GM18505 (cell line): ENCODE results near the gene LRMDA.

ENCODE experiments used
- ATAC-seq: cut with Tn5 transposase; IDR thresholded peaks from one replicate; pipeline ENCODE4 v1.9.1; 2021; ENCODE audit not compliant: unreplicated experiment
- POLR2A ChIP-seq: IDR thresholded peaks from 4 replicates; pipeline ENCODE4 v1.6.1; 2011; ENCODE audit warnings: borderline replicate concordance; ENCODE audit not compliant: insufficient read depth, insufficient read length; ENCODE audit errors: extremely low read depth

LRMDA gene

DNA sequence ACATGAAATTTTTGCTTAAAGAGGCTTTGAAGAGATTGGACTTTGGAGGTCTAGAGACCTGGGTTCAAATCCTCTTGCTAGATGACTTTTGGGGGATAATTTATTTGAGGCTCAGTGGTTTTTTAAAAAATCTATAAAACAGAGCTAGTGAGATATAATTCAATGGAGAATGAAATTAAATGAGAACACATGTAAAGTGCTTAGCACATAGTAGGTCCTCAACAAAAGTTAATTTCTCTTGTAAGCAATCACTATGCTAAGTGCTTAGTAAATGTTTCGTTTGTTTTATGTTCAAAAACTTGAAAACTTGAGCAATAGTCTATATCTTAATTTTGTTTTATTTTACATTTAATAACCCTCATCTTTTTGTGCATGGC is 64.8 kb downstream of the LRMDA start:
- TF ChIP-seq POLR2A, result no peak
- ATAC-seq, result no peak

DNA sequence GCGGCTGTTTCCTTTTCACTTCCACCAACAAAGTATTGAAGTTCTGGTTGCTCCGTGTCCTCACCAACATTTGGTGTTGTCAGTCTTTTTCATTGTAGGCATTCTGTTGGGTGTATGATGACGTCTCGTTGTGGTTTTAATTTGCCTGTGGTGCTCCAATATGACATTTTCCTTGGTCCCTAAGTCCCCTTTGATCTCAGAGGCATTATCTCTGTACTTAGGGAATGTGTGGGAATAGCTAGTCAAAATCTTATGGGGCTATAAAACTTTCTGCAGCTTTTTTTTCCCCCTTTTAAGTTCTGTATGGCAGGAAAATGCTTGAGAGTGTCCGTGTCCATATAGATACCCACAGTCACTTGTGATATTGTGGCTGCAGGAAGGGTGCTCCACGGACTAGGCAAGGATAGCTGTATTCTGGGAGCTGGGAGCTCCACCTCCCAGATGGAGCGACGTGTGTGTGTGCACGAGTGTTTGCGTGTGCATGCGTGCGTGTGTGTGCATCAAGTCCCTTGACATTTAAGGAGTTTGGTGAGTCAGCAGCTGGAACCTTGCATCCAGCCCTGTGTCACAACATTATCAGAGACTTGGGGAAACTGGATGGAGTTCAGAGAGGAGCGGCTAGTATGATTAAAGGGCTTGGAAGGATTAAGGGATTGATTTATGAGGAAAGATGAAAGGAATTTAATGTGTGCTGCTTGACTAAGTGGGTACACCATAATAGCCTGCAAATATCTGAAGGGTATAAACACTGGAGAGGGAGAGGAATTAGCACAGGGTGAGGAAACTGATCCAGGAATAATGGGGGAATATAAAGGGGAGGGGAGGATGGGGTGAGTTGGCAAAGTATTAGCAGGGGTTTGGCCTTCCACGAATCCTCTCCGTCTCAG is 66.8 kb downstream of the LRMDA start:
- no peak for TF ChIP-seq POLR2A
- no peak for ATAC-seq

DNA sequence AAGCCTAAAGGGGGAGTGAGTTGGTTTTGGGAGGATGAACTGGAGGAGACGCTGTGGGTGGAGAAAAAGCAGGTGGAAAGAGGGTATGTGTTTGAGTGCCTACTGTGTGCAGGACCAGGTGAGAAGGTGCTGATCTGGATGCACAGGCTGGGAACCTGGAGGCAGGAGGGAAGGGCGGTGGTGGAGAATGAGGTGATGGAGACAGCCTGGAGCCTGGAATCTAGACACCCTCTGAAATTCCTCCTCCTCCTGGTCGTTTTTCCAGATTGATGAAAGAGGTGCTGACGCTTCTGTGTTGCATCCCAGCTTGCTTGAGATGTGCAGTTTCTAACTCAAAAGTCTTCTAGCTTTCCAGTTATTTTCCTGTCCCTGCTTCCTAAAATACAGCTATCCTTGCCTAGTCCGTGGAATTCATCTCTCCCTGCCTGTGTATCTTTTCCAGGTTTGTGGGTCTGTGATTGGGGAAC is 67.5 kb downstream of the LRMDA start:
- TF ChIP-seq POLR2A, result no peak
- no peak for ATAC-seq

DNA sequence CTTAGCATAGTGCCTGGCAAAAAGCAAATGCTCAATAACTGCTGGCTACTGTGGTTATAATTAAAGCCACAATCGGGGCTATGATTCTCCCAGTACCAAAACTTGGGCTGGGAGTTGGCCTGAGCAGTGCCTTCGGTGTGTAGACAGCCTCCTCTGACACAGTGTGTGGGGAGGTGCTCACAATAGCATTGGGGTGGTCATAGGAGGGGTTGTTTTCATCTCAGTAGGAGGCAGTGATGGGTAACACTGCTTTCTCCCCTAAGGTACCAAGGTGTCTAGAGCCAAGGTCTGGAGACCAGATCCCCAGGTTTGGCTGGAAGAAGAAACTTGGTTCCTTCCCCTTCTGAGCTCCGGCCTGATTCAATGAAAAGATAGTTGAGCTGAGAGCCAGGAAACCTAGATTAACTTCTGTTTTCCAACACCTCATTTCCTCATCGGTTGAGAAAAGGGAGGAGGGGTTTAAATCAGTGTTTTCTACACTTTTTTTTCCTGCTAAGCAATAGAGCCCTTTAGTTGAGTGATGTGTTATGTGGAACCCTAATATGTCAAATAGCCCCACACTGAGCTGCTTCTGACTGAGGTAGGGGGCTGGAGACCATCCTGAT is 68.2 kb downstream of the LRMDA start:
- ATAC-seq, result no peak
- TF ChIP-seq POLR2A, result no peak

DNA sequence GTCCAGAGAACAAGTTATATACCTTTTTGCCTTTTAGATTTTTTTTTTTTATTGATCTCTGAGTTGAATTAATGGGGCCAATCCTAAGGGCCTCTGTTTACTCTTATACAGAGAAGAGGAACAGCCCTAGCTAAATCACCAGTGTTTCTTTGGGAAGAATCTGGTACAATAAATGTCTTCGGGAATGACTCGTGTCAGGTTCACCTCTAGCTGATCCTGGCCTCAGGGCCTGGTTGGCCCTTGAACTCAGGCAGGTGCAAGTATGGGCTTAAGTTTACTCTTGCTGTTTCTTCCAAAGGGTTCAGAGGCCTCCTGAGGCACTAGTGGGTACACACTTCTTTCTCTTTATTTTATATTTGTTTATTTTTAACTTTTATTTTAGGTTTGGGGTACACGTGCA is 71.0 kb downstream of the LRMDA start:
- no peak for TF ChIP-seq POLR2A
- no peak for ATAC-seq

DNA sequence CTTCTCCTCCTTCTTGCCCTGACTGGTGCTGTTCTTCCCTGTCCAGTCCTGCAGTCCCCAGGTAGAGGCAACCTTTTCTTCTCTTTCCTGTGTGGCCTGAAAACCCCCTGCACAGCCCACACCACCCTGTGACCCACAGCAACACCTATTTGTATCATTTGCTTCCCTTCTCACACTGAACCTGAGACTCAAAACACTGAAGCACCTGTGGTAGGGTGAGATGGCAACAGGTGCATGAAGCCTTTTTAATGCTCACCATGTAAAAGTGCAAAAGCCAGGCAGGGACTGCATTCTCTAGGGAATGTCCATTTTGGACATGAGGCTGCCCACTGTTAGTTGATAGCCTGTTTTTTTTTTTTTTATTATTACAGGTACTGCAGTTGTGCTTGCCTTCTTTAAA is 71.4 kb downstream of the LRMDA start:
- no peak for ATAC-seq

DNA sequence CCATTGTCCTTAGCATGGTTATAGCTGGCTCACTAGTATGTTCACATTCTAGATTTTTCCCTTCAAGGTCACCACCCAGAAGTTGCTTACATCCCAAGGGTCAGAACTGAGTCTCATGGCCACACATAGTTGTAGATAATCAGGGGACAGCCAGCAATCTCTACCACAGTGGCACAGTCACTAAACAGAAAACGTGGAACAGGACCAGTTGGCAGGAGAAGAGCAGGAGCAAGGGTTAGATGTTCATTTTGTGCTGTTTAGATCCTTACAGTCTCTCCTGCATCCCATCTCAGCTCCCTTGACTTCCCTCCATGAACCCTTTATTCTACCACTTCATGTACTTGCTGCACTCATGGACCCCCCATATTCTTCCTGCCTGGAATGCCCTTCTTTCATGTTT is 73.9 kb downstream of the LRMDA start:
- TF ChIP-seq POLR2A, result no peak
- ATAC-seq, result no peak

More for the DNA sequence above, 71.4 kb downstream of the LRMDA start:
- TF ChIP-seq POLR2A, result no peak

DNA sequence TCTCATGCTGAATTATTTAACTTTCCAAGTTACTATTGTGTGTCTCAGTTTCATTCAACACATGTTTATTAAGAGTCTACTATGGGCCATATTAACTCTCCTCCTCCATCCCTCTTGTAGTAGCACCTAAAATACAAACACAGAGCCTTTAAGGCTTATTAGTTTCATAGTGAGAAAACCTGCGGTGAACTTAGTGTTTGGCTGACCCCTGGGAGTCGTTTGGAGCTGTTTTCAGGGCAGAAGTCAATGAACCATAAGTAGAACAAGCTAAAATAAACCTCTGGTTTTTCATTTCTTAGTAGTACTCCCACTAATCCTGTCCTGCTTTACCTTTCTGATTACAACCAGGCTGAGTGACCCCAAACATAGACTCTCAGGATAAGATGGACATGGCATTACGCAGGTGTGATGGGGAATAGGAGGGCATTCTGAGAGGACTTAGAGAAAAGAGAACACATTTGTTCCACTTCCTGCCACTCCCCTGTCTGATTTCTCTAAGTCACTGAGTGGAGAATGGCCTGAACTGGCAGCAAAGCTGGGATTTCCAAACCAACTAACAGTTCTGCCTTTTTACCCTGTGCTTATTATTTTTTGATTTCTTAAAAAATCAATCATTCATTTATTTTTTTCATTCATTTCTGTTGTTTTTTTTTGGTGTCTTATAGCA is 74.5 kb downstream of the LRMDA start:
- no peak for TF ChIP-seq POLR2A
- peak; percentile 55 for ATAC-seq

DNA sequence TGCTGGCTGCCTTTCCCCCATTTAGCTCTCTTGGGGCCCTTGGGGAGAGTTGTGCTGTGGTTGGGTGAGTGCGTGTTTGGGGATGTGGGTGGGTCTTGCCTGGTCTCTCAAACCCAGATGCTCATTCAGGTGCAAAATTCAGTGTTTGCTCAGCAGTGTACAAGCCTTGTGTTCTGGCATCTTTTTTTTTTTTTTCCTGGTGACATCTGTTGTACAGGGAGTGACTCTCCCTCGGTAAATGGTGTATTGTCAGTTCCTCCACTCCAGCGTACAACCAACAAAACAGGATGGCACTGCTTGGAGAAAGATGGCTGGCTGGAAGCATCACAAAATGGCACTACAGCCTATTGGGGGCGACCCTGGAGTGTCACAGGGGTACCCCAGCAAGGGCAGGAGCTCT is 75.5 kb downstream of the LRMDA start:
- ATAC-seq, result no peak
- TF ChIP-seq POLR2A, result no peak

DNA sequence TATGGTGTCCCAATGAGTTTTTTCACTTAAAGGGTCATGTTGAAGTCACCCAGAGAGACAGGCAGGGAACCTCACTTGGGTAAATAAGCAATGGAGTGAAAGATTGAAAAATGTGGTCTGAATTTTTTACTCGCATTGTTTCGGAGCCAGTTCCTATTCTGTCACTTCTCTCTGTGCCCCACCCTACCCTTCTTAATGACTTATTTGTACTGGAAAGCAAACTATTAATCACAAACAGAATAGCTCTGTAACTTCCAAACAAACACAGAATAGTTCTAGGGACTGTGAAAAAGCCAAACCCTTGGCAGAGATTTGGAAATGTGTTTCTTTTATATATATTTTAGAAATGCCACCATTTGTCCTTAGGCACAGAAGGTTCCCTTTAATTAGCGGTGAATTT is 76.0 kb downstream of the LRMDA start:
- ATAC-seq, result no peak
- TF ChIP-seq POLR2A, result no peak

DNA sequence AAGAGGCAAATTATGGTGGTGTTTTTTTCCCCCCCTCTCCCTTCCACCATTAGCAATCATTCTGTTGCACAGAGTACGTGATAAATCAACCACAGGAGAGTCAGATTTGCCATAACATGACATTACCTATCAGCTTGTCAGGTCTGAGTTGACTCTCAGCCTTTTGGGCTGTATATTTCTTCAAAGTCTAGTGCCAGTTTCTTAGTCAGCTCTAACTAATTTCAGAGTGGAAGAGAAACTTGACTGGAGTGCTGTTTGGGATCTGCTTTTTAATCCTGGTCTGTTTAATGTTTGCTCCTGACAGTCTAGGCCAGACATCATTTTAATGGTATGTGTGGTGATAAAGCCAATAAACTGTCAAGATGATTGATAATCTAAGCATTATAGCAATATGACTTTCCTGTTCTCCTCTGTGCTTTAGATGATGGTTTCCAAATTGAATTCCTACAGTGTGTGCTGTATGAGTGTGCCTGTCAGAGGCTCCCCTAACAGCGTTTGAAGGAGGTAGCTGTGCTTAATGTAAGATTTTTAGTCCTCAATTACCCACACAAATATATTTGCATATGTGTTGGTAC is 76.9 kb downstream of the LRMDA start:
- no peak for ATAC-seq
- no peak for TF ChIP-seq POLR2A

DNA sequence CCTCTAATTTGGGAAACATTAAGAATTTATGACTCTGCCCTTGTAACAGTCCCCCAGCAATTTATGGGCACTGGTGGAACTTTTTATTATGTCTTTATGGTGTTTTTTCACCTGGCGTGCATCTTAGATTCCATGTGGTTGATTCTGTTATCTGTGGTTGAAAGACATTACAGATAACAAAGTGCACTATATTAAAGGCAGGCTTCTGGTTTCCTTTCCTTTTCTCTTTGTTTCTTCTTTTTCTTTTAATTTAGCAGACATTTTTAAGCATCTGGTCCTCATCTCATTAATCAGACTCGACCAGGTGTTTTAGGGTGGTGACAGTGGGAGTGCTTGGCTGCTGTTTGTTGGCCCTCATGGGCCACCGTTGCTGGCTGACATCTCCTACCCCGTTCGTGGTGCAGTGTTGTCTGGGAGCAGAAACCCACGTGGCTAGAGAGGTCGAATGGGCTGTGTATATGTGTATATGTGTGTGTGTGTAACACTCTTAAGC is 77.4 kb downstream of the LRMDA start:
- no peak for TF ChIP-seq POLR2A
- no peak for ATAC-seq

DNA sequence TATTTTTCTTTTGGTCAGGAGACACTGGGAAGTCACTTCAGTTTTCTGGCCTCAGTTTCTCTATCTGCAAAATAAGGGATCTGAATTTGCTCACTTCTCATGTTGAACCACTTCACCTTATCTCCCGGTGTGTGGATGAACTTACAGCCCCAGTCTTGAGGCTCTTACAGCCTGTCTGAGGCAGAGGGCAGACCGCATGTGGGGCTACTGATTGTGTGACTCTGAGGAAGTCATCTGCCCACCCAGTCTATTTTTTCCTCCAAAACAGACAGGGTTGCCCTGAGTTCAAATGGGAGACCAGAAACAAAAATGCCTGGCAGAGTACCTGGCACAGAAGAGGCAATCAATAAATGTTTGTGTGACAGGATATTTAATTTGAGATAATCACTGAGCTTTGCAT is 78.3 kb downstream of the LRMDA start:
- no peak for ATAC-seq
- TF ChIP-seq POLR2A, result no peak

DNA sequence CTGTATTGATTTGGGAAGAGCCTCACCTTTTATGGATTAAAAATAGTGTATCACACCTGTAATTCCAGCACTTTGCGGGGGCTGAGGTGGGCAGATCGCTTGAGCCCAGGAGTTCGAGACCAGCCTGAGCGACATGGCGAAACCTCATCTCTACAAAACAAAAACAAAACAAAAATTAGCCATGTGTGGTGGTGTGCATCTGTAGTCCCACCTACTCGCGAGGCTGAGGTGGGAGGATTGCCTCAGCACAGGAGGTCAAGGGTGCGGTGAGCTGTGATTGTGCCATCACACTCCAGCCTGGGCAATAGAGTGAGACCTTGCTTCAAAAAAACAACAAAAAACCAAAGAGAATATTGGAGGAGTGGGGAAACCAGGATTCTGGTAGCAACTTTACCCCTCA is 79.6 kb downstream of the LRMDA start:
- no peak for ATAC-seq
- TF ChIP-seq POLR2A, result no peak

DNA sequence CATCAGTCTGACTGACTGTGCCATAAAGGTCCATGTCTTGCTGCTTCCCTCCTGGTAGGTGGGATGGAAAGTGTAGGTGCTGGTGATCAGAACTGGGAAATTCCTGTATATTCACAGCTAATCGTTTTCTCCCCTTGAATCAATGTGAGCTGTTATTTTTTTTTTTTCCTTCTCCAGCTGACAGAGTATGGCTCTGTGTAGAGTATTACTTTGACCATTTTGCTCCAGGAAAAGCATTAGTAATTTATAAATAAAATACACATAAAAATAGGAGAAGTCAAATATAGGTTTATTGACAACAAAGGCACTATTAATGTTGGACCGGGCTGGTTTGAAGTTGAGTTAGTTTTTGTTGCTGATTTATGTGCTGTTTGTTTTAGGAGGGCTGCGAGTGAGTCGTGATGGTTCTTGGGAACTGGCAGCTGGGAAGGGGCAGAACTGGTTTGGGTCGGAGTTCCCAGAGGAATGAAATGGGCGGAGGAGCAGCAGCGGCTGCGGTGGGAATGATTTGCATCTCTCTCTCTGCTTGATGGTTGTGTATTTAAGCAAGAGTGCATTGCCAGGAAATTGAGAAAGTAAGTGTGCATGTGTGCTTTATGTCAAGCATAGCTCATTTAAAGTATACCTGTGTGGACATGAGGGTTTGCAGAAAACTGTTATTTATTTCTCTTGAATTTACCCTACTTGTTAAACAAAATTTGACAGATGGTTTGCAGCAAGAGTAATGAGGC is 80.9 kb downstream of the LRMDA start:
- no peak for ATAC-seq
- TF ChIP-seq POLR2A, result no peak
